ENCODE data around the gene SPON1.

DNA sequence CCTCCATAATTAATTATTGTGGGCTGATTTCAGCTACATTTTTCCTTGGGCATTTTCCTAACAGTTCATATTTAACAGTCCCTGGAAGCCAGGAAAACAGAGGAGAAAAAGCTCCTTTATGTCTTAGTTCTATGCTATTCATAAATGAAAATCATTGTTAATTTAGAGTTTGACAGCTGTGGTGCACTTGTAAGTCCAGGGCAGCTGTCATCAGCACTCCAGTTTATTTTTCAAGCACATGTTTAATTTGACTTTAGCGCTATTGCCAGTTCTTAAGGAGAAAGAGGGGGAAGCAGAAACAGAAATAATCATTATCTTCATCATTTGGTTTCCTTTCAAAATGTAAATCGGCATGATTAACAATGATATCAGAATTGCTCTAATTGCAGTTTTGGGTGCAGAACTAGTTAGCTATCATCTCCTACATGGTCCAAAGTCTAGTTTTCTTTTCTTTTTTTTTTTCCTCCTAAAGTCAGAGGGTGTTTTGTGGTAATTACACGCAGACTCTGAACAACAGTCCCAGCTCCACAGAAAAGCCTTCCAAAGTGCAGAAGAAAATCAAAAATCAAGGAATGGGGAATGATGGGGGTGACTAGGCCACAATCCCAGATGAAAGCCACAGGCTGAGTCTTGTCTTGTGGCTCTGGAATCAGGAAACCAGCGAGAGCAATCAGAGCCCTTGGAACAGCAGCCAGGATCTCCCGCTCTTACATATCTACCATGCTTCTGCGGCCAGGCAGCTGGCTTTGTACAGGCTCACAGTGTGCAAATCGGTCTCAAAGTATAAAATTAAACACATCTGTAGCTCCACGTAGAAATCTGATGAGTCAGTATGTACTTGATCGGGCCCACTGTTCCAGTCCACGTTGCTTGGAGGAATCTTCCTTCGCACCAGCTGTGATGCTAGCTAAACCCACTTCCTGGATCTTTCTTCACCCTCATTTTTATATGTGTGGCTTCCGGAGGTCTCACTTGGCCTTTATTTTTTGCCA is 91.9 kb downstream of the SPON1 start:
- TF ChIP-seq EZH2 (IDR thresholded peaks at IDR 0.05; ENCODE audit: insufficient read depth, poor library complexity, severe bottlenecking) (no peak), EZH2phosphoT487 (IDR thresholded peaks at IDR 0.05; ENCODE audit: insufficient read depth, low read depth) (no peak)

Measured in GM23248 (cell line).